ENCODE results near the gene RRP1B.

RRP1B gene

GRCh38 chr21:43626390-43626789 is 33.0 kb upstream of the RRP1B start:
- Histone ChIP-seq H3K36me3 (ENCODE audit: control insufficient read depth, insufficient read depth, low read length) (no peaks in the 10 kb centered on the region), H3K27me3 (replicated peaks; ENCODE audit: control insufficient read depth, insufficient read depth, low read length) (no peaks in the 10 kb centered on the region), H3K4me3 (replicated peaks; ENCODE audit: low read depth, low read length) (no peak overlapping the region)
- TF ChIP-seq CTCF (IDR thresholded peaks at IDR 0.05; ENCODE audit: insufficient read depth, low read length, poor library complexity, severe bottlenecking): no peak
- no peak for DNase-seq (ENCODE audit: extremely low read depth, insufficient read length)

- H3K27me3 ChIP-seq (replicated peaks; ENCODE audit: control insufficient read depth, insufficient read depth, low read length): no peaks in the 10 kb centered on the region
- H3K4me3 ChIP-seq (replicated peaks; ENCODE audit: low read depth, low read length): no peak overlapping the region
- no peak for TF ChIP-seq CTCF (IDR thresholded peaks at IDR 0.05; ENCODE audit: insufficient read depth, low read length, poor library complexity, severe bottlenecking)
- H3K36me3 ChIP-seq (ENCODE audit: control insufficient read depth, insufficient read depth, low read length): no peaks in the 10 kb centered on the region
- DNase-seq (ENCODE audit: extremely low read depth, insufficient read length): no peak
Observed at GRCh38 chr21:43627527-43627926, 31.8 kb upstream of the RRP1B start.

GRCh38 chr21:43631411-43632107 is 27.8 kb upstream of the RRP1B start:
- no peak for DNase-seq (ENCODE audit: extremely low read depth, insufficient read length)
- no peaks in the 10 kb centered on the region for H3K27me3 ChIP-seq (replicated peaks; ENCODE audit: control insufficient read depth, insufficient read depth, low read length)
- H3K4me3 ChIP-seq (replicated peaks; ENCODE audit: low read depth, low read length): no peak overlapping the region
- no peak for TF ChIP-seq CTCF (IDR thresholded peaks at IDR 0.05; ENCODE audit: insufficient read depth, low read length, poor library complexity, severe bottlenecking)
- H3K36me3 ChIP-seq (ENCODE audit: control insufficient read depth, insufficient read depth, low read length): no peaks in the 10 kb centered on the region

DNA sequence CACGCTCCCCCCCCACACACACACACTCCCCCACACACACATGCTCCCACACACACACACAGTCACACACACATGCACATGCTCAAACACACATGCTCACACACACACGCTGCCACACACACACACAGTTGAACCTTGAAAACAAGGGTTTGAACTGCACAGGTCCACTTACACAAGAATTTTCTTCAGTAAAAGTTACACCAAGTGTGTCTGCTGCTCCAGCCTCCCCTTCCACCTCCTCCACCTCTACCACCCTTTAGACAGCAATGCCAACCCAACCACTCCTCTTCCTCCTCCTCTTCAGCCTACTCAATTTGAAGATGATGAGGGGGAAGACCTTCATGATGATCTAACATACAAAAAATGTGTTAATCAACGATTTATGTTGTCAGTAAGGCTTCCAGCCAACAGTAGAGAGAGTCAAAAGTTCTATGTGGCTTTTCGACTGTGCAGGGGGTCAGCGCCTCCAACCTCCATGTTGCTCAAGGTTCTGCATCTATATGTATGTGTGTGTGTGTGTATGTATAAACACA is 26.9 kb upstream of the RRP1B start:
- no peak overlapping the region for H3K4me3 ChIP-seq (replicated peaks; ENCODE audit: low read depth, low read length)
- no peaks in the 10 kb centered on the region for H3K27me3 ChIP-seq (replicated peaks; ENCODE audit: control insufficient read depth, insufficient read depth, low read length)
- DNase-seq (ENCODE audit: extremely low read depth, insufficient read length): no peak
- H3K36me3 ChIP-seq (ENCODE audit: control insufficient read depth, insufficient read depth, low read length): no peaks in the 10 kb centered on the region
- no peak for TF ChIP-seq CTCF (IDR thresholded peaks at IDR 0.05; ENCODE audit: insufficient read depth, low read length, poor library complexity, severe bottlenecking)

- TF ChIP-seq CTCF (IDR thresholded peaks at IDR 0.05; ENCODE audit: insufficient read depth, low read length, poor library complexity, severe bottlenecking): no peak
- Histone ChIP-seq H3K36me3 (ENCODE audit: control insufficient read depth, insufficient read depth, low read length) (no peaks in the 10 kb centered on the region), H3K4me3 (replicated peaks; ENCODE audit: low read depth, low read length) (no peak overlapping the region), H3K27me3 (replicated peaks; ENCODE audit: control insufficient read depth, insufficient read depth, low read length) (no peaks in the 10 kb centered on the region)
- DNase-seq (ENCODE audit: extremely low read depth, insufficient read length): no peak
Observed at GRCh38 chr21:43634618-43635017, 24.7 kb upstream of the RRP1B start.

Data from GM06990 (cell line).